HUDEP-2 (cell line): ENCODE data around the gene HPN.
"Not testable (repeated sequence)": the region's sequence is repeated elsewhere in the genome, so short reads cannot be mapped to it uniquely, and the experiment has no call there.

Source experiments
- DNase-seq, 76 experiments: peaks; one replicate each; lab custom pipeline; 2025; ENCODE audit not compliant: unreplicated experiment in 76 of 76; lab: John Stamatoyannopoulos, UW

Gene HPN

GRCh38 chr19:35027009-35027408, 14.5 kb upstream of the HPN start:
- DNase-seq: no peak

GRCh38 chr19:35027851-35028599, 13.5 kb upstream of the HPN start:
- DNase-seq: no peak

- DNase-seq: not testable (repeated sequence)
Measured at GRCh38 chr19:35028600-35028885, 13.0 kb upstream of the HPN start.

GRCh38 chr19:35029275-35029736, 12.2 kb upstream of the HPN start:
- DNase-seq: not testable (repeated sequence)

GRCh38 chr19:35029737-35030256, 11.7 kb upstream of the HPN start:
- DNase-seq: no peak

GRCh38 chr19:35030257-35031071, 11.1 kb upstream of the HPN start, which contains the start of gene SCN1B:
TSS of gene SCN1B (plus strand) at chr19:35030470. CDS start at chr19:35030821, 351 bp downstream.
- DNase-seq: peak in 46 of 76 experiments; percentile 12 to 70 (median 41)

GRCh38 chr19:35031072-35031881, 10.2 kb upstream of the HPN start:
- DNase-seq: no peak

- no peak for DNase-seq
Measured at GRCh38 chr19:35032356-35032865, 9.1 kb upstream of the HPN start.

- DNase-seq: no peak
Measured at GRCh38 chr19:35033067-35034004, 8.2 kb upstream of the HPN start.

GRCh38 chr19:35034005-35034502, 7.5 kb upstream of the HPN start:
- DNase-seq: no peak

- no peak for DNase-seq
Measured at GRCh38 chr19:35034588-35035382, 6.7 kb upstream of the HPN start.

- DNase-seq: no peak
Measured at GRCh38 chr19:35037716-35038622, 3.6 kb upstream of the HPN start.

- DNase-seq: no peak
Measured at GRCh38 chr19:35038623-35039512, 2.7 kb upstream of the HPN start.

- DNase-seq: peak in 1 of 76 experiments; percentile 20
Measured at GRCh38 chr19:35039881-35040825, 1.4 kb upstream of the HPN start.

- peak in 67 of 76 experiments; percentile 12 to 83 (median 57) for DNase-seq
Measured at GRCh38 chr19:35040826-35041547, 534 bp upstream of the HPN start.
